ENCODE measurements around the gene DNAJC6.
"Not testable (repeated sequence)": the region's sequence is repeated elsewhere in the genome, so short reads cannot be mapped to it uniquely, and the experiment has no call there.

DNAJC6 gene

DNA sequence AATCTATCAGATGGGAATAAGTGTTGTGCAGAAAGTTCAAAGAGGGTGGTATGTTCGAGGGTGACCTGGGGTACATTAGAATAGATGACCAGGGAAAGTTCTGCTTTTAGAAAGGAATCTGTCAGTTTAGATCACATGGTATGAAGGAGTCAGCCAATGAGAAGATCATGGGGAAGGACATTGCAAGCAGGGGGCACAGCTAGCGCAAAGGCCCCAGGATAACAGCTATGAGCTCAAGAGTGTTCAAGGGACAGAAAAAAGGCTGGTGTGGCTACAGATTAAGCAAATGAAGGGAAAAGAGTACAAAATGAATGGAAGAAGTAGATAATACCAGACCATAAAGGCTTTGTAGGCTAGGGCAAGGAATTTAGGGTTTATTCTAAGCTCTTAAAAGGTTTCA, 119.7 kb downstream of the DNAJC6 start:
- DNase-seq (ENCODE audit: low read depth, low spot score): no peak

DNA sequence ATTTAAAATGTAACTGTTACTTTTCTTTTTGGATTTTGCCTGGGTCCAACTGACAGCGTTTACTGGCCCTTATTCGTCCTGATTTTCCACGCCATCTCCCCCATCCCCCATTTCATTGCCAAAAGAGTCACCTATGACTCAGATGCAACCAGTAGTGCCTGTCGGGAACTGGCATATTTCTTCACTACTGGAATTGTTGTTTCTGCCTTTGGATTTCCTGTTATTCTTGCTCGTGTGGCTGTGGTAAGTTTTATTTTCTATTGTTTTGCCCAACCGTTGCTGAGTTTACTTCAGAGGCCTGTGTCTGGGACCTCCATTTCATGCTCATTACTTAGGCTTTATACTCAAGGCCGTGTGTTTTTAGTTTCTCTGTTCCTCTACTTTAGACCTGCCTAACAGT, 120.5 kb downstream of the DNAJC6 start:
- peak; percentile 86 for DNase-seq (ENCODE audit: low read depth, low spot score)

DNA sequence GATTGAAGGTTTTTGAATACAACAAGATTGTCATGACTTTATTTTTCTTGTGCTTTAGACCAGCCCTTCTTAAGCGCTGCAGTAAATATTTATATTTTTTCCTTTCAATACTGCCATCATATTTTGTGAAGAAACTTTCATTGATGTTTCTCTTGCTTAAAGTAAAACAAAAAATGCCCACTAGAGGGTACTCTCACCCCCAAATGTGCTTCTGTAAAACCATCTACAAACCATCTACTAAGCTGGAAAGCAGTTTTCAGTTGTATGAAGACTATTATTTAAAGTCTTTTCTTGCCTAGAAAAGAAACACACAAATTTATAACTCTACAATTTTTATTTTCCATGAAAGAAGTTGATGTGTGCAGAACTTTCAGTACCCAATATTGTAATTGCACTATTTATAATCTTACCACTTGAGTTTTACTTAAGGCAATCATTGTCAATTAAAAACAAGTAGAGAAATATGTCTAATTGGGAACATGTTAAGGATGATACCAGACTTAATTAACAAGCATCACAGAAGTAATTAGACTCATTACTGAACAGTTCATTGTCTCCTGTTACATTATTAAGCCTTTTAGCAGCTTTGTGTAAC, 121.9 kb downstream of the DNAJC6 start:
- DNase-seq (ENCODE audit: low read depth, low spot score): peak; percentile 68

DNA sequence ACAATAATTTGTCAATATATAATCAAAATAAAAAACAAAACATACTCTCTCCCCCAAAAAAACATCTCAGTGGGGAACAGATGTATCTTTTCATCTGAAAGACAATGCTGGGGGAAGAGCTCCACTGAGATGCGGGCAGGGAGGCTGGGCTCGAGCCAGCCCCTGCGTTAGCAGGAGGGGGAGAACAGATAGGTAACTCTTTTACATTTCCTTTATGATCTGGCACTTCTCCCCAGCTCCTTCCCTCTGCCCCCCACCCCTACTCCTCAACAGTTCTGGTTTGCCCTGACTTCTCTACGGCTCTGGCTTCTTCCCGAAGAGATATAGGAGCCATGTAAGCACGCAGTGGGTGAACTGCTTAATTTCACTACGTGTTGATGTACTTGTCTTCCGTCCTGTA, 123.6 kb downstream of the DNAJC6 start:
- no peak for DNase-seq (ENCODE audit: low read depth, low spot score)

DNA sequence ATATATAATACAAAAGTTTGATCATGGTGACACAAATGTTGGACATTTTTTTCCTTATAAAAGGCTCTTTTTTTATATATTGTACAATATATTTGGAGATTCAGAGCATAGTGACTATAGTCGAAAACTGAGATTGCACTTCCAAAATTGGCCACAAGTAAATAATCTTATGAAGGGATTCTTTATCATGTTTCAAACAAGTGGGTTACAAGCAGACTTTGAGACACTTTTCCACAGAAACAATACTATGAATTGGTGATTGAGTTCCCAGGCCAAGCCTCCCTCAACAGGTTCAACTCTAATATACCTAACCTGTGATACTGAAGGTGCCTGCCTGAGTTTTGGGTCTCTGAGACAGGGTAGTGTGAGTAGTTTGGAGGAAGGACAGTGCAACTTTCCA, 124.9 kb downstream of the DNAJC6 start:
- no peak for DNase-seq (ENCODE audit: low read depth, low spot score)

DNA sequence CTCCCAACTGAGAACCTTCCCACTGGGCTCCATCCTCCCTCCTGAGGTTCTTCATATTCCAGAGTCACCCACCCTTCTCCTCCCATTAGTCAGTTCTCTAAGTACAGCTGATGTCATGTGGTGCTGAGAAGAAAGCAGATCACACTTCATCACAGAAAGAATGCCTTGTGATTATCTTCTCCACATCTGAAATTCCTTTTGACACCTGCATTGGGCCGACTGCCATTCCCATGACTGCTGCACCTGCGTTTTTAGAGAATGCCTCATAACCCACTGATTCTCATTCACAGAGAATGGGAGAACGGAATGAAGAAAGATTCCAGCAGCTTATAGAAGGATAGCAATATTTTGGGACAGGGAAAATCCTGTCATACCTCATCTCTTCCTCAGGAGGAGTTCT, 125.4 kb downstream of the DNAJC6 start:
- DNase-seq (ENCODE audit: low read depth, low spot score): no peak

DNA sequence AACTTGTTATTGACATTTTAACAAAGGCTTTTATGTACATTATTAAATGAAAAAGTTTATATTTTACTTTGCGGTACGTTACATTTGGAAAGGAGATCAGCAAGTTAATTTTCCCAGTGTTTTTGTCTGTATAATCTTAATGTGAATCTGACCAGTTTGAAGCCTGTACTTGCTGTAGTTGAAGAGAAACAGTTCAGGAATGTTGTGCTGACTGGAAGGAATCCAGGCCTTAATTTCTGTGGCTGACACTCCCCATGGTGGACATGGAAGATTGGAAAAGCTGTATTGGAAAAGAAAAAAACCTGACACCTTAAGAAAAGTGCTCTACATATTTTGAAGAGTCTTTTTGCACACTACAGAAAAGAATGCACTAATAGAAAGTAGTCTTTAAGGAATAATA, 126.6 kb downstream of the DNAJC6 start:
- DNase-seq (ENCODE audit: low read depth, low spot score): peak; percentile 89

DNA sequence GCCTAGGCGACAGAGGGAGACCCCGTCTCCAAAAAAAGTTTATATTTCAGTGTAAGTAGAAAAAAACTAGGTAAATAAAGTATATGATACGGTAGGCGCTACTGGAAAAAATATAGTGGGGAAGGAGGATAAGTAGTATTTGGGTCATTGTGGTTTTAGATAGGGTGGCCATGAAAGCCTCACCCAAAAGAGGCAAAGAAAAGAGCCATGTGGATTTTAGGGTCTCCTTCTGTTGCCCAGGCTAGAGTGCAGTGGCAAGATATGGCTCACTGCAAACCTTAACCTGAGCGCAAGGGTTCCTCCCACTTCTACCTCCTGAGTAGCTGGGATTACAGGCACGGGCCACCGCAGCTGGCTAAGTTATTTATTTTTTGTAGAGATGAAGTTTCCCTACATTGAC, 128.3 kb downstream of the DNAJC6 start:
- no peak for DNase-seq (ENCODE audit: low read depth, low spot score)

DNA sequence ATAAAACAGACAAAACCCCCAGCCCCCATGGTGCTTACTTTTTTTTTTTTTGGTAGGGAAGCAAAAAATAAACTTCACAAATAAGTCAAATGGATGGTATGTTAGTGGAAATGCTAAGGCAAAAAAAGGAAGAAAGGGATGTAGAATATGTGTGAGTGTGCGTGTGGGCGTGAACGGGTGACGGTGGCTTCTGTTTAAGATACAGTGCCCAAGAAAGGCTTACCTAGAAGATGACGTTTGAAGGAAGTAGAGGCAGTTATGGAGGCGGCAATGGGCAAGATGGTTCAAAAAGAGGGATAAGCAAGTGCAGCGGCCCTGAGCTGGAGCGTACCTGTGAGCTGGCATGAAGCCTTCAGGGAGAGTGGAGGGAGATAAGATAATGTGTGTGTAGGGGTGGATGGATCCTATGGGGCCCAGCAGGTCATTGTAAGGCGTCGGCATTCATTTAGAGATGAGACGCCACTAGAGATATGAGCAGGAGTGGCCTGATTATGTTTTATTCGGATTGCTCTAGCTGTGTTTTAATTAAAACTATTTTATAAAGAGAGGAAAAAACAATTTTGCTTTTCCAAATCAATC, 131.1 kb downstream of the DNAJC6 start:
- DNase-seq (ENCODE audit: low read depth, low spot score): no peak

DNA sequence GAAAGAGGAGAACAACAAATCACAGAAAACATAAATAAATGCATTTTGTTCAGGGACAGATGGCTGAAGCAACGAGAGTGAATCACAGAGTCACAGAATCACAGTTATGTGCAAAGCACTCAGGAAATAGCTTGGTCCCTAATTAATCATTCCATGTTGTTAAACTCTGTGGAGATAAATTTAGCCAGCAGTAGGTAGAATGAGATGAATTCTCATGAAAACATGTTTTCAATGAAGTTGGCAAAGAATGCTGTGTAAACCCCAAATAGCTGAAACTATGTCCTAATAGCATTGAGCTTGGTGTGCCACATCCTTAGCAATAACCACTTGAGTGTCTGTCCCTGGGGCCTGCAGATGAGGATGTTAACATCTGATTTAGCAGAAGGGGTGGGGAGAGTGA, 131.6 kb downstream of the DNAJC6 start:
- peak; percentile 38 for DNase-seq (ENCODE audit: low read depth, low spot score)

DNA sequence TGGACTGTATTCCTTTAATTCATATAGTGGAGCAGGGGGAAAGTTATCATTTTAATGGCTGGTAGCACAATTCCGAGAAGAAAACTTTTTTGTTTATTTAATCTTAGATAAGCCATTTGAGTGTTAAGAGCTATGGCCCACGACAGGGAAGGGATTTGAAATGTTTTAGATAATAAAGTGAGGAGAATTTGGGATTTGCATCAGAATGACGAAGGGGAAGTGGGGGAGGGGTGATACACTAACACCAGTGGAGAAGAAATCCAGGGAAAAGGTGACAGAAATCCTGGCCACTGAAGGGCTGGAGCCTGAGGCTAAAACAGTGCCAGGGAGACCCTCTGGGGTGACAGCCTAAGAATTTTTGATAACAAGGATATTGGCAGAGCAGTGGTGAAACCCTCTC, 132.1 kb downstream of the DNAJC6 start:
- DNase-seq (ENCODE audit: low read depth, low spot score): no peak

DNA sequence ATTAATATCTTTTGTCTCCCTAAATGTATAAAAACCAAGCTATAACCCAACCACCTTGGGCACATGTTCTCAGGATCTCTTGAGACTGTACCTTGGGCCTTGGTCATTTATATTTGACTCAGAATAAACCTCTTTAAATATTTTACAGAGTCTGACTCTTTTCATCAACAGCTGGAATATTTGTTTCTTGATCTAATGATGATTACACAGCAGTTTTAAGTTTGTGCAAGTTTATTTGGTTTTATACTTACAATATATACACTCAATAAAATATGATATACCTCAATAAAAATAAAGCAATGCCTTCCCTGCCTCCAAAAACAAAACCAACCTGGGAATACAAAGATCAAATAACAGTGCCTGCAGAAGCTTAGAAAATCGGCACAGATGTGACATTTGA, 133.1 kb downstream of the DNAJC6 start:
- no peak for DNase-seq (ENCODE audit: low read depth, low spot score)

DNA sequence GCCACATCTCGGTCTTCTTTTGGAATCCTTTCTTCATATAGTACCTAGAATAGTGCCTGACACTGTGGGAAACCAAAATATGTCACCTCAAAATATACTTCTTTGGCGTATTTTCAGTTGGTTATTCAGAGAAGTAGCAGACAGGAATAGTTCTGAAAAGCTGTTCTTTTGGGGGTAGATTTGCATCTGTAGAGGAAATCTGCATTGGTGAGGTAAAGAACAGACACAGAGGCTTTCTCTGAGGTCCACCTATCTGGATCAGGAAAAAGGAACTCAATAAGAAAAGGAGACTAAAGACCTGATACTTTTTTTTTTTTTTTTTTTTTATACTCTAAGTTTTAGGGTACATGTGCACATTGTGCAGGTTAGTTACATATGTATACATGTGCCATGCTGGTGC, 134.3 kb downstream of the DNAJC6 start:
- no peak for DNase-seq (ENCODE audit: low read depth, low spot score)

DNA sequence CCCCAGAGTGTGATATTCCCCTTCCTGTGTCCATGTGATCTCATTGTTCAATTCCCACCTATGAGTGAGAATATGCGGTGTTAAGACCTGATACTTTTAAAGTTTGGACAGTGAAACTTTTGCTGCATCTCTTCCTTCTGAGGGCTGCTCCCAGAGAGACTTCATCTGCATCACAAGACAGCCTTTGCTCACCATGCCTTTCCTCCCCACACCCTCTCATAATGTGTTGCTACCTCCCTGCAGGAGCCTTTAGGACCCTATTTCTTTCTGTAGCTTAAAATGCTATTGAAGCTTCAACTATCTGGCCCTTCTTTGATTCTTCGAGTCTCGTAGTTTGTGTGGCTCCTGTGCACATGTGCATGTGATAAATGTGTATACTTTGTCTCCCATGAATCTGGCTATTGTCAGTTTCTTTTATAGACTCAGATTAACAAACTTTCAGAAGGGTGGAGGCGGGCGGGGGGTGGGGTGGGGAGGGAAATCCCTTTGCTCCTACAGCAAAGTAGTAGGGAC, 134.8 kb downstream of the DNAJC6 start:
- no peak for DNase-seq (ENCODE audit: low read depth, low spot score)

DNA sequence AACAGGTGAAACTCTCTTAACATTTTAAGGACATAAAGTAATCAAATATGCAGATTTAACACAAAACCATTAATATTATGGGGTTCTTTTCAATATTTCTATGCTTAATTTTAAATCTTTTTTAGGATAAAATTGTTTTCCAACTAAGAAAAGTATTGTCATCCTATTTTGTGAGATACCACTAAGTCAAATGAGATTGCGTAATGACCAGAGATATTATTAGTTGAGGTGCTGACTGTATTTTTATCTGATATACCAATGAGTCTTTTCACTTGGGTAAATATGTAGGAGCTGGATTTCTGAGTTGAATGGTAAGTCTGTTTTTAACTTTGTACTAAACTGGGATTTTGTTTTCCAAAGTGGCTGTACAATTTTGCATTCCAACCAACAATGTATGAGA, 136.5 kb downstream of the DNAJC6 start:
- no peak for DNase-seq (ENCODE audit: low read depth, low spot score)

DNA sequence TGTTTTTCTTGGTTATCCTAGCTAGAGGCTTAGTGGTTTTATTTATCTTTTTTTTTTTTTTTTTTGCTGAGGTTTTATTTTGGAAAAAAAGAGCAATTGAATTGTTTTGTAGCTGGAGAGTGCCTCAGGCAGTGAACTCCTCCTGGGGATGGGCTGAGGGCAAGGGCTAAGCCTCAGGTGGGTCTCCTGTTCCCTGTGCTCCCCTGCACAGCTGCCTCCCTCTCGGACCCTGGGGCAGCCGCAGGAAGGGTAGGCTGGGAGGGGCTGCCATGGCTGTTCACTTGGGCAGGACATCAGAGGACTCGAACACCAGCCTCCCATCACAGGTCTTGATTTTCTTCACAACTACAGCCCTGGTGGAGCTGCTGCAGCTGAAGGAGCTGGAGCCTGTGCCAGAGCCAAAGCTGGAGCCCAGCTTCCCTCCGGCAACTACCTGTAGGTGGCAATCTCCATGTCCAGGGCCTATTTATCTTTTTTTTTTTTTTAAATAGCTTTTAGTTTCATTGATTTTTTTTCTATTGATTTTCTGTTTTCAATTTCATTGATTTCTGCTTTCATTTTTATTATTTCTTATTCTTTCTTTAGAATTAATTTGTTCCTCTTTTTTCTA, 140.0 kb downstream of the DNAJC6 start:
- no peak for DNase-seq (ENCODE audit: low read depth, low spot score)

DNA sequence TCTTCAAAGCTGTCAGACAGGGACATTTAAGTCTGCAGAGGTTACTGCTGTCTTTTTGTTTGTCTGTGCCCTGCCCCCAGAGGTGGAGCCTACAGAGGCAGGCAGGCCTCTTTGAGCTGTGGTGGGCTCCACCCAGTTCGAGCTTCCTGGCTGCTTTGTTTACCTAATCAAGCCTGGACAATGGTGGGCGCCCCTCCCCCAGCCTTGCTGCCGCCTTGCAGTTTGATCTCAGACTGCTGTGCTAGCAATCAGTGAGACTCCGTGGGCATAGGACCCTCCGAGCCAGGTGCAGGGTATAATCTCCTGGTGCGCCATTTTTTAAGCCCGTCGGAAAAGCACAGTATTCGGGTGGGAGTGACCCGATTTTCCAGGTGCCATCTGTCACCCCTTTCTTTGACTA, 146.3 kb downstream of the DNAJC6 start:
- DNase-seq (ENCODE audit: low read depth, low spot score): not testable (repeated sequence)

DNA sequence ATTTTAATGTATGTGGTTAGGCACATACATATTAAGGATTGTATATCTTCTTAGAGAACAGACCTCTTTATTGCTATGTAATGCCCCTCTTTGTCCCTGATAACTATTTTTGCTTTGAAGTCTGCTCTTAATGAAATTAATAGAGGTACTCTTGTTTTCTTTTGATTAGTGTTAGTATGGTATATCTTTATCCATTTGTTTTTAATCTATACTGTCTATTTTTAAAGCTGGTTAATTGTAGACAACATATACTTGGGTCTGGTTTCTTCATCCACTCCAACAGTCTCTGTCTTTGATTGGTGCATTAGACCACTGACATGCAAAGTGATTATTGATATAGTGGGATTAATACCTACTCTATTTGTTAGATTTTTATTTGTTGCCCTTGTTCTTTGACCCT, 147.1 kb downstream of the DNAJC6 start:
- no peak for DNase-seq (ENCODE audit: low read depth, low spot score)

DNA sequence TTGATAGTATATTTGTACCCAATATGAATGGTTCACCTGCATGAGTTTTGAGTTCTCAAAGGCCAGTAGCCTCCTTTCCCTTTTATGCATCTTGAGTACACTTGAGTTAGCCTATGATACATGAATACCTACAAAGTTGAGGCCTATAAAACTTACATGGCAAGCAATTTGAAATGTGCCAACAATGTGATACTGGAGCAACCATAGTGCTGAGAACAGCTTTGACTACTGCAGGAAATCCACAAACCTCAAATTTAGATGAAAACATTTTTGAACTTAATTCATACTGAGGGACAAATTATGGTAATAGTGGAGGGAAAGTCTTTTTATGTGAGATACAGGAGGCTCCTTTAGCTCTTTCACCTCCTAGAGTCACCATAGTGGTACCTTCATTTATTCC, 148.5 kb downstream of the DNAJC6 start:
- DNase-seq (ENCODE audit: low read depth, low spot score): no peak

DNA sequence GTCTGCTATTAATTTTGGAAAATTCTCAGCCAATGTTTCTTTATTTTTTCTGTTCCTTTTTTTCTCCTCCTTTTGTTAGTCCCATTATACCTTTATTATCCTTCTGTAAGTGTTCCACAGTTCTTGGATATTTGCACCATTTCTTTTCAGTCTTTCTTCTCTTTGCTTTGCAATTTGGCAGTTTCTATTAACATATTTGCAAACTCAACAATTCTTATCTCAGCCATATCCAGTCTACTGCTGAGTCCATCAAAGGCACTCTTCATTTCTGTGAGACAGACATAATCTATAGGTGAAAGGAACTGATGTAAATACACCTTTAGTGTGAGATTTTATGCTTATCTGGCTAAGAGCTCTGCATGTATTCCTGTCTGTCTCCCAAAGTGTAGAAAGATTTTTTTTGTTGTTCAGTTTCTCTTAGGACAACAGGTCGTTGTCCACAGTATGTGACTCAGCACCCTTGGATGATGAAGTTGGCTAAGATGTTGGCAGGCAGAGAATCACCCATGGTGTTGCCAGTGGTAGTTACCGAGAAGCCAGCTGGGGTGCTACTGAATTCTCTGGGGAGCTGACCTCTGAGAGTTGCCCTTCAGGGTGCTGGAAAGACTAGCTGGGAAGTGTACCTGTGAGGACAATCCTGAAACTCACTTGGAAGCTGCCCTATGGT, 149.5 kb downstream of the DNAJC6 start:
- peak; percentile 25 for DNase-seq (ENCODE audit: low read depth, low spot score)

DNA sequence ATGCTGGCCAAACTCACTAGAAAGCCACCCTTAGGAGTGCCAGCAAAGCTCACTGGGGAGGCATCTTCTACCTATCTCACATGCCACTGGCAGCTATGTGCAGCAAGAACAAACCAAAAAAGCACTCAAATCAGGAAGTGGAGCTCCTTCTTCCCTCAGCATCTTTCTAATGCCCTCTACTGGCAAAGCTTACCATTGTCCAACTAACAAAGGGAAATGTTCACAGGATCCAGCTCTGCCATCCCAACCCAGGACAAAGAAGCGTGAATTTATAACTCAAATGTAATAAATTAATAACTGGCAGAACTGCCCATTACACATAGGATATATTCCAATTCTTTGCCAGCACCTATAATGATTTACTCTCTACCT, 150.0 kb downstream of the DNAJC6 start:
- DNase-seq (ENCODE audit: low read depth, low spot score): peak; percentile 39
